H9 (cell line): ENCODE measurements around the gene DUSP5. TPM values are rescaled to one million over a fixed set of nuclear protein-coding genes. Genes with fewer than 3 reads are reported as not detected.

Experiments
- DNase-seq: peaks from one replicate; pipeline ENCODE4 v3.0.0-alpha.2; 2017
- H2AFZ ChIP-seq: one replicate; pipeline ENCODE4 v1.6.1; 2013; ENCODE audit warnings: mild to moderate bottlenecking, low read length, control low read depth, moderate library complexity
- H2AK5ac ChIP-seq: 2 replicates; pipeline ENCODE4 v1.6.1; 2013; ENCODE audit warnings: low read length, control low read depth, mixed read lengths; ENCODE audit not compliant: insufficient read length
- H2BK120ac ChIP-seq: one replicate; pipeline ENCODE4 v1.6.1; 2013; ENCODE audit warnings: low read depth, mild to moderate bottlenecking, low read length, control low read depth, inconsistent platforms; ENCODE audit not compliant: poor library complexity, severe bottlenecking
- H2BK12ac ChIP-seq: 2 replicates; pipeline ENCODE4 v1.6.1; 2013; ENCODE audit warnings: low read length, control low read depth, mixed read lengths, low read depth; ENCODE audit not compliant: insufficient read length
- H2BK15ac ChIP-seq: 2 replicates; pipeline ENCODE4 v1.6.1; 2013; ENCODE audit warnings: low read depth, low read length, control low read depth
- H2BK20ac ChIP-seq: one replicate; pipeline ENCODE4 v1.6.1; 2013; ENCODE audit warnings: low read depth, mild to moderate bottlenecking, low read length, control low read depth, inconsistent platforms; ENCODE audit not compliant: poor library complexity, severe bottlenecking
- H2BK5ac ChIP-seq: 2 replicates; pipeline ENCODE4 v1.6.1; 2013; ENCODE audit warnings: low read length, control low read depth, mixed read lengths; ENCODE audit not compliant: insufficient read length
- H3K14ac ChIP-seq: 2 replicates; pipeline ENCODE4 v1.6.1; 2013; ENCODE audit warnings: low read length, control low read depth; ENCODE audit not compliant: insufficient read depth
- H3K18ac ChIP-seq: 2 replicates; pipeline ENCODE4 v1.6.1; 2013; ENCODE audit warnings: low read depth, mild to moderate bottlenecking, mixed read lengths, low read length, control low read depth; ENCODE audit not compliant: insufficient read length
- H3K23ac ChIP-seq: 2 replicates; pipeline ENCODE4 v1.6.1; 2013; ENCODE audit warnings: low read length, control low read depth, mixed read lengths, low read depth; ENCODE audit not compliant: insufficient read length
- H3K23me2 ChIP-seq: 2 replicates; pipeline ENCODE4 v1.6.1; 2013; ENCODE audit warnings: low read depth, mild to moderate bottlenecking, mixed read lengths, low read length, control low read depth; ENCODE audit not compliant: insufficient read length, poor library complexity, severe bottlenecking
- H3K27ac ChIP-seq: 2 replicates; pipeline ENCODE4 v1.5.1; 2013; ENCODE audit warnings: low read length, control low read depth, mixed read lengths, low read depth; ENCODE audit not compliant: insufficient read length
- H3K27me3 ChIP-seq: 2 replicates; pipeline ENCODE4 v1.6.1; 2013; ENCODE audit warnings: low read length, control low read depth, inconsistent platforms; ENCODE audit not compliant: insufficient read depth
- H3K4ac ChIP-seq: 2 replicates; pipeline ENCODE4 v1.6.1; 2013; ENCODE audit warnings: low read depth, mild to moderate bottlenecking, control low read depth, inconsistent platforms, low read length, moderate library complexity
- H3K4me1 ChIP-seq: 2 replicates; pipeline ENCODE4 v1.6.1; 2013; ENCODE audit warnings: low read length, control low read depth, inconsistent platforms; ENCODE audit not compliant: insufficient read depth
- H3K4me2 ChIP-seq: 2 replicates; pipeline ENCODE4 v1.6.1; 2013; ENCODE audit warnings: low read length, control low read depth, mixed read lengths; ENCODE audit not compliant: insufficient read length, insufficient read depth
- H3K56ac ChIP-seq: 2 replicates; pipeline ENCODE4 v1.6.1; 2013; ENCODE audit warnings: low read depth, mild to moderate bottlenecking, mixed read lengths, low read length, control low read depth; ENCODE audit not compliant: insufficient read length
- H3K79me1 ChIP-seq: 2 replicates; pipeline ENCODE4 v1.6.1; 2013; ENCODE audit warnings: low read depth, mild to moderate bottlenecking, moderate library complexity, low read length, control low read depth, inconsistent platforms; ENCODE audit not compliant: insufficient read depth, poor library complexity, severe bottlenecking
- H3K79me2 ChIP-seq: 2 replicates; pipeline ENCODE4 v1.6.1; 2013; ENCODE audit warnings: low read length, control low read depth, inconsistent platforms; ENCODE audit not compliant: insufficient read depth
- H3K9ac ChIP-seq: 2 replicates; pipeline ENCODE4 v1.6.1; 2013; ENCODE audit warnings: low read length, control low read depth, mixed read lengths; ENCODE audit not compliant: insufficient read length; ENCODE audit errors: extremely low read depth
- H3K9me3 ChIP-seq: one replicate; pipeline ENCODE4 v1.6.1; 2013; ENCODE audit warnings: low read depth, low read length, inconsistent platforms; ENCODE audit not compliant: control insufficient read depth
- H3T11ph ChIP-seq: one replicate; pipeline ENCODE4 v1.6.1; 2013; ENCODE audit warnings: mild to moderate bottlenecking, low read length, control low read depth, inconsistent platforms
- H4K20me1 ChIP-seq: one replicate; pipeline ENCODE4 v1.6.1; 2013; ENCODE audit not compliant: control insufficient read depth, insufficient read length, insufficient read depth
- H4K5ac ChIP-seq: 2 replicates; pipeline ENCODE4 v1.6.1; 2013; ENCODE audit warnings: low read depth, mild to moderate bottlenecking, mixed read lengths, low read length, control low read depth; ENCODE audit not compliant: insufficient read length
- H4K8ac ChIP-seq: replicated peaks from 2 replicates; pipeline ENCODE4 v1.6.1; 2013; ENCODE audit warnings: low read length, control low read depth, mixed read lengths, low read depth; ENCODE audit not compliant: insufficient read length
- H4K91ac ChIP-seq: 2 replicates; pipeline ENCODE4 v1.6.1; 2013; ENCODE audit warnings: low read depth, mild to moderate bottlenecking, moderate library complexity, mixed read lengths, low read length, control low read depth; ENCODE audit not compliant: insufficient read length
- H3K27ac Mint-ChIP-seq, 3 experiments: 2 replicates in 2 of 3; 3 replicates in 1 of 3; pipeline ENCODE4 v1.8.0; 2020 to 2021; ENCODE audit warnings: mixed read lengths in 3 of 3, mild to moderate bottlenecking in 1 of 3, moderate library complexity in 1 of 3
- H3K27me3 Mint-ChIP-seq: 2 replicates; pipeline ENCODE4 v1.8.0; 2021; ENCODE audit warnings: low read depth, mild to moderate bottlenecking, moderate library complexity, mixed read lengths
- H3K36me3 Mint-ChIP-seq, 3 experiments: 2 replicates in 2 of 3; 3 replicates in 1 of 3; pipeline ENCODE4 v1.8.0; 2020 to 2021; ENCODE audit warnings: low read depth in 3 of 3, mixed read lengths in 3 of 3; ENCODE audit not compliant: insufficient read depth in 1 of 3
- H3K4me1 Mint-ChIP-seq, 2 experiments: 2 replicates each; pipeline ENCODE4 v1.8.0; 2020; ENCODE audit warnings: mixed read lengths in 2 of 2
- H3K4me3 Mint-ChIP-seq, 2 experiments: 2 replicates in 1 of 2; 3 replicates in 1 of 2; pipeline ENCODE4 v1.8.0; 2020 to 2021; ENCODE audit warnings: mild to moderate bottlenecking in 2 of 2, mixed read lengths in 2 of 2, moderate library complexity in 1 of 2
- H3K9me3 Mint-ChIP-seq, 2 experiments: 2 replicates in 1 of 2; 3 replicates in 1 of 2; pipeline ENCODE4 v1.8.0; 2020; ENCODE audit warnings: mild to moderate bottlenecking in 2 of 2, mixed read lengths in 2 of 2, moderate library complexity in 1 of 2
- total RNA-seq: library from RNA; stranded (reverse); gene quantifications from 2 replicates; pipeline ENCODE4 v1.2.1, GENCODE V29; 2021
- TF ChIP-seq, protein P1 (sequence below): fragments of 200-600 bp; sonication (generic); conservative IDR thresholded peaks from 3 replicates; pipeline ENCODE4 v1.8.0; 2021; ENCODE audit warnings: antibody characterized with exemption, mild to moderate bottlenecking

Gene DUSP5
- total RNA-seq, 1 experiment from 2014 or later, result 29.3 TPM

DNA sequence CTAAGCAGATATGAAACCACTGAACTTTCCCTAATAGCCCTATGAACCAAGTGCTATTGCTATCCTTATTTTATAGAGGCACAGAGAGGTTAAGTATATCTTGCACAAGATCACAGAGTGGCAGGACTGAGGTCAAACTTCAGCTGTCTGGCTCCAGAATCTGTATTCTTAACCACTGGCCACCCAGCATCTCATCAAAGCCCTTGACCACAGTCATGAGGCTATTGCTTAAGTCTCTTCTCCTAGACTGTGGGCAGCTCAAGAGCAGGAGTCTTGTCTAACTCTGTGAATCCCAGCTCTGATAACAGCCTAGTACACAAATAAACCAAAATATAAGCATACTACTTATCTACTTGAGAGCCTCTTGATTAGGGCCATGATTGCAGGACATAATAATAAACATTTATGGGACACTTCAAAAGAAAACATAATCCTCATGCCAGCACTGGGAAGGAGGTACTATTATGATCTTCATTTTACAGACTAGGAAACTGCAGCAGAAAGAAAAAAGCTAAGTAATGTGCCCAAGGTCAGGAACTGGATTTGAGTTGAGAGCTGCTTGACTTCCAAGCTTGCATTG lies 47.3 kb downstream of the DUSP5 start:
- no peaks in the 10 kb centered on the region for H3K79me2 ChIP-seq
- H3K9ac ChIP-seq, result no peak overlapping the region
- no peak overlapping the region for H2BK12ac ChIP-seq
- no peak overlapping the region for H3K4me2 ChIP-seq
- no peak overlapping the region for H3T11ph ChIP-seq
- H3K4me1 ChIP-seq, result no peaks in the 10 kb centered on the region
- H3K27me3 Mint-ChIP-seq, result no peaks in the 10 kb centered on the region; the same call in 1 of the 2 replicates
- no peaks in the 10 kb centered on the region for H3K9me3 ChIP-seq
- no peak overlapping the region for H2AK5ac ChIP-seq
- H3K27ac Mint-ChIP-seq, result no peak overlapping the region
- no peak overlapping the region for H2BK120ac ChIP-seq
- no peaks in the 10 kb centered on the region for H3K23me2 ChIP-seq
- no peaks in the 10 kb centered on the region for H4K20me1 ChIP-seq
- DNase-seq, result no peak
- H2BK5ac ChIP-seq, result no peak overlapping the region
- TF ChIP-seq, protein P1, sequence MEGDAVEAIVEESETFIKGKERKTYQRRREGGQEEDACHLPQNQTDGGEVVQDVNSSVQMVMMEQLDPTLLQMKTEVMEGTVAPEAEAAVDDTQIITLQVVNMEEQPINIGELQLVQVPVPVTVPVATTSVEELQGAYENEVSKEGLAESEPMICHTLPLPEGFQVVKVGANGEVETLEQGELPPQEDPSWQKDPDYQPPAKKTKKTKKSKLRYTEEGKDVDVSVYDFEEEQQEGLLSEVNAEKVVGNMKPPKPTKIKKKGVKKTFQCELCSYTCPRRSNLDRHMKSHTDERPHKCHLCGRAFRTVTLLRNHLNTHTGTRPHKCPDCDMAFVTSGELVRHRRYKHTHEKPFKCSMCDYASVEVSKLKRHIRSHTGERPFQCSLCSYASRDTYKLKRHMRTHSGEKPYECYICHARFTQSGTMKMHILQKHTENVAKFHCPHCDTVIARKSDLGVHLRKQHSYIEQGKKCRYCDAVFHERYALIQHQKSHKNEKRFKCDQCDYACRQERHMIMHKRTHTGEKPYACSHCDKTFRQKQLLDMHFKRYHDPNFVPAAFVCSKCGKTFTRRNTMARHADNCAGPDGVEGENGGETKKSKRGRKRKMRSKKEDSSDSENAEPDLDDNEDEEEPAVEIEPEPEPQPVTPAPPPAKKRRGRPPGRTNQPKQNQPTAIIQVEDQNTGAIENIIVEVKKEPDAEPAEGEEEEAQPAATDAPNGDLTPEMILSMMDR, result no peak
- no peak overlapping the region for H2BK15ac ChIP-seq
- H3K4me1 Mint-ChIP-seq, result peaks cover 7 to 10% of the 10 kb centered on the region in 2 experiments
- H3K23ac ChIP-seq, result no peak overlapping the region
- no peak overlapping the region for H4K91ac ChIP-seq
- H3K18ac ChIP-seq, result no peak overlapping the region
- no peak overlapping the region for H3K14ac ChIP-seq
- H3K27ac ChIP-seq, result no peak overlapping the region
- no peak overlapping the region for H3K4me3 Mint-ChIP-seq
- H4K8ac ChIP-seq, result no peak overlapping the region
- H3K79me1 ChIP-seq, result no peaks in the 10 kb centered on the region
- no peaks in the 10 kb centered on the region for H3K36me3 Mint-ChIP-seq
- no peaks in the 10 kb centered on the region for H3K9me3 Mint-ChIP-seq
- H3K27me3 ChIP-seq, result no peaks in the 10 kb centered on the region
- H4K5ac ChIP-seq, result no peak overlapping the region
- no peak overlapping the region for H2AFZ ChIP-seq
- no peak overlapping the region for H2BK20ac ChIP-seq
- no peak overlapping the region for H3K56ac ChIP-seq
- H3K4ac ChIP-seq, result no peak overlapping the region
